GM12878 (cell line): ENCODE results near the gene SLC16A10.

Source experiments
- CREB1 ChIP-seq: IDR thresholded peaks from 2 replicates; pipeline ENCODE4 v1.6.1; 2012; ENCODE audit warnings: low read depth, mild to moderate bottlenecking, inconsistent platforms
- MEF2B ChIP-seq: fragments of 450-650 bp; IDR thresholded peaks from 2 replicates; pipeline ENCODE4 v1.6.1; 2018; ENCODE audit warnings: mild to moderate bottlenecking, moderate library complexity; ENCODE audit not compliant: partially characterized antibody, poor library complexity, severe bottlenecking
- POLR2A ChIP-seq: IDR thresholded peaks from 2 replicates; pipeline ENCODE4 v1.6.1; 2011; ENCODE audit warnings: low read depth, mild to moderate bottlenecking, low read length
- POLR2AphosphoS5 ChIP-seq: IDR thresholded peaks from 2 replicates; pipeline ENCODE4 v1.6.1; 2011; ENCODE audit warnings: mild to moderate bottlenecking, low read length, inconsistent platforms
- SMARCA5 ChIP-seq: fragments of 450-650 bp; IDR thresholded peaks from 2 replicates; pipeline ENCODE4 v1.6.1; 2017; ENCODE audit warnings: mild to moderate bottlenecking
- TCF7 ChIP-seq: IDR thresholded peaks from 2 replicates; pipeline ENCODE4 v1.6.1; 2014; ENCODE audit warnings: antibody characterized with exemption, borderline replicate concordance
- TF ChIP-seq, protein P1 (sequence below): fragments of 450-650 bp; IDR thresholded peaks from 2 replicates; pipeline ENCODE4 v1.6.1; 2016; ENCODE audit warnings: mild to moderate bottlenecking
- TF ChIP-seq, protein P2 (sequence below), 3 experiments: IDR thresholded peaks in 2 of 3; conservative IDR thresholded peaks in 1 of 3; 2 replicates each; pipeline ENCODE4 v1.5.1; 2011; ENCODE audit warnings: low read depth in 3 of 3, low read length in 3 of 3, mild to moderate bottlenecking in 3 of 3, control low read depth in 2 of 3, moderate library complexity in 2 of 3, inconsistent platforms in 1 of 3, mixed read lengths in 1 of 3; ENCODE audit not compliant: control insufficient read depth in 2 of 3, insufficient read depth in 1 of 3; ENCODE audit errors: extremely low read depth in 1 of 3
- TF ChIP-seq, protein P3 (sequence below): fragments of 150-350 bp; IDR thresholded peaks from 2 replicates; pipeline ENCODE4 v1.6.1; 2014; ENCODE audit warnings: mild to moderate bottlenecking, low read depth, low read length
- TF ChIP-seq, protein P4 (sequence below): fragments of 450-650 bp; IDR thresholded peaks from 2 replicates; pipeline ENCODE4 v1.6.1; 2017; ENCODE audit warnings: mild to moderate bottlenecking

DNA sequence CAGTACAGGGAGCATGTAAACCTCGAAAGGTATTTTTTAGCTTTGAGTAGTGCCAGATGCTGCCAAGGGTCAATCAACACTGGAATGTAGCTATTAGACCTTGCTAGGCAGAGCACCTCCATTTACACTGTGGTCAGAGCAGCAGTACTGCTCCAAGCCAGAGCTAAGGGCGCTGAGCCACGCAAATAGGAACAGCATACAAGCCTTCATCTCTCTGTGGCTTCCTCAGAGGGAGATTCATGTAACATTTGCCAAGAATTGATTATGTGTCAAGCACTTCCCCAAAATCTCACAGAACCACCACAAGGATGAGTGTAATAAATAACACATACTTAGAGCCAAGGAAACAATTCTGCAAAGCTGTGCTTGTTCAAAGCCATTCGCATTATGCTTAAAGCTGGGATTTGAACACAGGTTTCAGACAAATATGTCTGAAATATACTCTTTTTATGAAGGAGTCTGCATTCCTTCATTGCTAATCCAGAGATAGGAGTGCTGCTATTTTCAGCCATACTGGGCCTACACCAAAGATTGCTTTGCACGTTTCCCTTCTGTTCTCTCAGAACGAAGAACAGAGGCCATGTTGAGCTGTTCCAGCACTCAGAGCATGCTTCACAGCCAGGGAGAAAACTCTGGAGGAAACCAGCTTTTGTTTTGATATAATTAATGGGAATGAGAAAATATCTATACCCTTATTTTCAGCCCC lies 97.7 kb downstream of the SLC16A10 start:
- TF ChIP-seq TCF7, result no peak
- TF ChIP-seq, protein P1, sequence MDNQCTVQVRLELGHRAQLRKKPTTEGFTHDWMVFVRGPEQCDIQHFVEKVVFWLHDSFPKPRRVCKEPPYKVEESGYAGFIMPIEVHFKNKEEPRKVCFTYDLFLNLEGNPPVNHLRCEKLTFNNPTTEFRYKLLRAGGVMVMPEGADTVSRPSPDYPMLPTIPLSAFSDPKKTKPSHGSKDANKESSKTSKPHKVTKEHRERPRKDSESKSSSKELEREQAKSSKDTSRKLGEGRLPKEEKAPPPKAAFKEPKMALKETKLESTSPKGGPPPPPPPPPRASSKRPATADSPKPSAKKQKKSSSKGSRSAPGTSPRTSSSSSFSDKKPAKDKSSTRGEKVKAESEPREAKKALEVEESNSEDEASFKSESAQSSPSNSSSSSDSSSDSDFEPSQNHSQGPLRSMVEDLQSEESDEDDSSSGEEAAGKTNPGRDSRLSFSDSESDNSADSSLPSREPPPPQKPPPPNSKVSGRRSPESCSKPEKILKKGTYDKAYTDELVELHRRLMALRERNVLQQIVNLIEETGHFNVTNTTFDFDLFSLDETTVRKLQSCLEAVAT, result no peak
- TF ChIP-seq, protein P2, sequence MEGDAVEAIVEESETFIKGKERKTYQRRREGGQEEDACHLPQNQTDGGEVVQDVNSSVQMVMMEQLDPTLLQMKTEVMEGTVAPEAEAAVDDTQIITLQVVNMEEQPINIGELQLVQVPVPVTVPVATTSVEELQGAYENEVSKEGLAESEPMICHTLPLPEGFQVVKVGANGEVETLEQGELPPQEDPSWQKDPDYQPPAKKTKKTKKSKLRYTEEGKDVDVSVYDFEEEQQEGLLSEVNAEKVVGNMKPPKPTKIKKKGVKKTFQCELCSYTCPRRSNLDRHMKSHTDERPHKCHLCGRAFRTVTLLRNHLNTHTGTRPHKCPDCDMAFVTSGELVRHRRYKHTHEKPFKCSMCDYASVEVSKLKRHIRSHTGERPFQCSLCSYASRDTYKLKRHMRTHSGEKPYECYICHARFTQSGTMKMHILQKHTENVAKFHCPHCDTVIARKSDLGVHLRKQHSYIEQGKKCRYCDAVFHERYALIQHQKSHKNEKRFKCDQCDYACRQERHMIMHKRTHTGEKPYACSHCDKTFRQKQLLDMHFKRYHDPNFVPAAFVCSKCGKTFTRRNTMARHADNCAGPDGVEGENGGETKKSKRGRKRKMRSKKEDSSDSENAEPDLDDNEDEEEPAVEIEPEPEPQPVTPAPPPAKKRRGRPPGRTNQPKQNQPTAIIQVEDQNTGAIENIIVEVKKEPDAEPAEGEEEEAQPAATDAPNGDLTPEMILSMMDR (IDR thresholded peaks at IDR 0.05 in 2 of 3, conservative IDR thresholded peaks at IDR 0.05 in 1 of 3; ENCODE audit: control insufficient read depth in 2 of 3, extremely low read depth in 1 of 3, insufficient read depth in 1 of 3, low read depth in 3 of 3, low read length in 3 of 3), result no peak
- no peak for TF ChIP-seq CREB1
- TF ChIP-seq, protein P3, sequence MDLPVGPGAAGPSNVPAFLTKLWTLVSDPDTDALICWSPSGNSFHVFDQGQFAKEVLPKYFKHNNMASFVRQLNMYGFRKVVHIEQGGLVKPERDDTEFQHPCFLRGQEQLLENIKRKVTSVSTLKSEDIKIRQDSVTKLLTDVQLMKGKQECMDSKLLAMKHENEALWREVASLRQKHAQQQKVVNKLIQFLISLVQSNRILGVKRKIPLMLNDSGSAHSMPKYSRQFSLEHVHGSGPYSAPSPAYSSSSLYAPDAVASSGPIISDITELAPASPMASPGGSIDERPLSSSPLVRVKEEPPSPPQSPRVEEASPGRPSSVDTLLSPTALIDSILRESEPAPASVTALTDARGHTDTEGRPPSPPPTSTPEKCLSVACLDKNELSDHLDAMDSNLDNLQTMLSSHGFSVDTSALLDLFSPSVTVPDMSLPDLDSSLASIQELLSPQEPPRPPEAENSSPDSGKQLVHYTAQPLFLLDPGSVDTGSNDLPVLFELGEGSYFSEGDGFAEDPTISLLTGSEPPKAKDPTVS, result no peak
- TF ChIP-seq POLR2AphosphoS5, result no peak
- TF ChIP-seq, protein P4, sequence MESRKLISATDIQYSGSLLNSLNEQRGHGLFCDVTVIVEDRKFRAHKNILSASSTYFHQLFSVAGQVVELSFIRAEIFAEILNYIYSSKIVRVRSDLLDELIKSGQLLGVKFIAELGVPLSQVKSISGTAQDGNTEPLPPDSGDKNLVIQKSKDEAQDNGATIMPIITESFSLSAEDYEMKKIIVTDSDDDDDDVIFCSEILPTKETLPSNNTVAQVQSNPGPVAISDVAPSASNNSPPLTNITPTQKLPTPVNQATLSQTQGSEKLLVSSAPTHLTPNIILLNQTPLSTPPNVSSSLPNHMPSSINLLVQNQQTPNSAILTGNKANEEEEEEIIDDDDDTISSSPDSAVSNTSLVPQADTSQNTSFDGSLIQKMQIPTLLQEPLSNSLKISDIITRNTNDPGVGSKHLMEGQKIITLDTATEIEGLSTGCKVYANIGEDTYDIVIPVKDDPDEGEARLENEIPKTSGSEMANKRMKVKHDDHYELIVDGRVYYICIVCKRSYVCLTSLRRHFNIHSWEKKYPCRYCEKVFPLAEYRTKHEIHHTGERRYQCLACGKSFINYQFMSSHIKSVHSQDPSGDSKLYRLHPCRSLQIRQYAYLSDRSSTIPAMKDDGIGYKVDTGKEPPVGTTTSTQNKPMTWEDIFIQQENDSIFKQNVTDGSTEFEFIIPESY, result no peak
- no peak for TF ChIP-seq SMARCA5
- no peak for TF ChIP-seq POLR2A
- TF ChIP-seq MEF2B, result no peak
